SK-N-SH treated with all-trans-retinoic acid at 6 μM for 48 hours (cell line): ENCODE measurements around the gene HELZ2.

Experiments
- ARNTL ChIP-seq: fragments of 450-650 bp; formaldehyde crosslinking; IDR thresholded peaks from 2 replicates; pipeline ENCODE4 v1.5.0; 2020; ENCODE audit warnings: low read depth, mild to moderate bottlenecking, moderate library complexity, borderline replicate concordance
- OSR1 ChIP-seq: fragments of 250-450 bp; sonication (Bioruptor Pico); IDR thresholded peaks from 2 replicates; pipeline ENCODE4 v1.8.0; 2022; ENCODE audit warnings: moderate library complexity, mild to moderate bottlenecking, inconsistent platforms
- PPARA ChIP-seq: fragments of 250-450 bp; sonication (Bioruptor Pico); IDR thresholded peaks from 2 replicates; pipeline ENCODE4 v1.5.0; 2020; ENCODE audit warnings: mild to moderate bottlenecking, borderline replicate concordance
- ZFP3 ChIP-seq: fragments of 250-450 bp; sonication (Bioruptor Pico); IDR thresholded peaks from 2 replicates; pipeline ENCODE4 v1.5.0; 2020; ENCODE audit warnings: mild to moderate bottlenecking, moderate library complexity
- TF ChIP-seq, protein P1 (sequence below): fragments of 250-450 bp; sonication (Bioruptor Pico); IDR thresholded peaks from 2 replicates; pipeline ENCODE4 v1.8.0; 2020; ENCODE audit warnings: mild to moderate bottlenecking, moderate library complexity, borderline replicate concordance

DNA sequence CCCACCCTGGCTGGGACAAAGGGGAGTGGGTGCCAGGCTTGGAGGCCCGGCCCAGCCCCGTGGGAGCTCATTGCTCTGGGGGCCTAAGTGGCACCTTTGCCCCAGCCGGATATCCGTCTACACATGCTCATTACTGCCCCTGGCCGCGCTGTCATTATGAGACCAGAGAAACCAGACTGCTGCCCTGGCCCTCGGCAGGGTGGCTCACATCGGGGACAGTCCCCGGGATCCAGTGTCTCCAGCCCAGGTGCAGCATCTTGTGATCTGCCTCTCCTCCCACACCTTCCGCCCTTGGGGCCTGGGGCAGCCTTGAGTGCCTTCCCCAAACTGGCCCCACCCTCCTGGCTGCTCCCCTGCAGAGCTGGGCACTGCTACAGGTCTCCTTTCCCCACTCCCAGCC lies 31.3 kb downstream of the HELZ2 start:
- TF ChIP-seq OSR1 (no peak), PPARA (CRISPR knock-in tag) (no peak), ARNTL (no peak), ZFP3 (CRISPR knock-in tag) (no peak)
- TF ChIP-seq, protein P1, sequence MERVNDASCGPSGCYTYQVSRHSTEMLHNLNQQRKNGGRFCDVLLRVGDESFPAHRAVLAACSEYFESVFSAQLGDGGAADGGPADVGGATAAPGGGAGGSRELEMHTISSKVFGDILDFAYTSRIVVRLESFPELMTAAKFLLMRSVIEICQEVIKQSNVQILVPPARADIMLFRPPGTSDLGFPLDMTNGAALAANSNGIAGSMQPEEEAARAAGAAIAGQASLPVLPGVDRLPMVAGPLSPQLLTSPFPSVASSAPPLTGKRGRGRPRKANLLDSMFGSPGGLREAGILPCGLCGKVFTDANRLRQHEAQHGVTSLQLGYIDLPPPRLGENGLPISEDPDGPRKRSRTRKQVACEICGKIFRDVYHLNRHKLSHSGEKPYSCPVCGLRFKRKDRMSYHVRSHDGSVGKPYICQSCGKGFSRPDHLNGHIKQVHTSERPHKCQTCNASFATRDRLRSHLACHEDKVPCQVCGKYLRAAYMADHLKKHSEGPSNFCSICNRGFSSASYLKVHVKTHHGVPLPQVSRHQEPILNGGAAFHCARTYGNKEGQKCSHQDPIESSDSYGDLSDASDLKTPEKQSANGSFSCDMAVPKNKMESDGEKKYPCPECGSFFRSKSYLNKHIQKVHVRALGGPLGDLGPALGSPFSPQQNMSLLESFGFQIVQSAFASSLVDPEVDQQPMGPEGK (CRISPR knock-in tag): no peak
